Measurements from ENCODE around the gene PCYT1A.
A peak's percentile ranks its signal among the peaks of the same experiment; 100 is the strongest.
"Not testable (repeated sequence)": the region's sequence is repeated elsewhere in the genome, so short reads cannot be mapped to it uniquely, and the experiment has no call there.

The PCYT1A gene

DNA sequence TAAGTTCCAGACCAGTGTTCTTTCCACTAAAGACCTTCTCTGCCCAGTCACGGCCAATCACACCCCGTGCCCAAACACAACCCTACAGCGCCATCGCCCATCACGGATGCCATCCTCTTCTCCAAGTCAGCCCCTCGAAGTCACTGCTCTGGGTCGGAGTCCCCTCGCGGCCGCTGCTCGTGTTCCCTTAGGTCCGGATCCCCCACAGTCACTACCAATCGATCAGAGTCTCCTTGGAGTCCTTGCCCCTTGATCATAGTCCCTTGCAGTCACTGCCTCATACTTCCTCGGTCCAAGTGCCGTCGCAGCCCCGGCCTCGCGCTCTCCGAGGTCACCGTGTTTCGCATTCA, 461 bp downstream of the PCYT1A start:
- peak; percentile 26 for DNase-seq (ENCODE audit: low spot score)

GRCh38 chr3:196284396-196284795, 3.1 kb downstream of the PCYT1A start:
- no peak for DNase-seq (ENCODE audit: low spot score)

DNA sequence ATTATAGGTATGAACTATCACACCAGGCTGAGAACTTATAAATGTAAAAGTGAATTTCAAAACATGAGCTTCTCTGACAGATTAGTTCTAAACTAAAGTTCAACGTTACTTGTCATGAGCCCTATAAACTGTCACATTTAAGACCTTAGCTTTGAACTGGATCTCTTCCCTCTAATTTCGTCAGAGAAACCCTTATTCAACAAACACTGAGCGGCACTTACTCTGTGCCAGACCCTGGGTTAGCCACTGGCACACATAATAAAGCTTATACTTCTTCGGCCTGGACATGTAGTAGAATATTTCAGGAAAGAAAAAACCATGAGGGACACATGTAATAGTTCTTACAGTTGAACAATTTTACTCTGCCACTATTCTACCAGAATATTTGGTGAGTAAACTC, 5.6 kb downstream of the PCYT1A start:
- DNase-seq (ENCODE audit: low spot score), result no peak

- no peak for DNase-seq (ENCODE audit: low spot score)
Measured at GRCh38 chr3:196280689-196281440, 6.7 kb downstream of the PCYT1A start.

DNA sequence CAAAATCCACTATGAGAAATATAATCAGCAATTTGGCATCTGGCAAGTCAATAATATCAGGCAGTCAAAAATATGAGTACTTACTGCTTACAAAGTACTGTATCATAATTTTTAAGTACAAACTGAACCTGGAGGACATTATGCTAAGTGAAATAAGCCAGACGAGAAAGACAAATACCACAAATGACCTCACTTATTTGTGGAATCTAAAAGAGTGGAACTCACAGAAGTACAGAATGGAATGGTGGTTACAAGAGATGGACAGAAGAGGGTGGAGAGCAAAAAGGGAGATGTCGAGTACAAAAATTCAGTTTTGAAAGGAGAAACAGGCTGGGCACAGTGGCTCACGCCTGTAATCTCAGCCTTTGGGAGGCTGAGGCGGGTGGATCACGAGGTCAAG, 12.4 kb downstream of the PCYT1A start:
- DNase-seq (ENCODE audit: low spot score), result no peak

- no peak for DNase-seq (ENCODE audit: low spot score)
Measured at GRCh38 chr3:196274585-196274984, 12.9 kb downstream of the PCYT1A start.

GRCh38 chr3:196273655-196274054, 13.9 kb downstream of the PCYT1A start:
- DNase-seq (ENCODE audit: low spot score), result no peak

GRCh38 chr3:196272826-196273225, 14.7 kb downstream of the PCYT1A start:
- no peak for DNase-seq (ENCODE audit: low spot score)

DNA sequence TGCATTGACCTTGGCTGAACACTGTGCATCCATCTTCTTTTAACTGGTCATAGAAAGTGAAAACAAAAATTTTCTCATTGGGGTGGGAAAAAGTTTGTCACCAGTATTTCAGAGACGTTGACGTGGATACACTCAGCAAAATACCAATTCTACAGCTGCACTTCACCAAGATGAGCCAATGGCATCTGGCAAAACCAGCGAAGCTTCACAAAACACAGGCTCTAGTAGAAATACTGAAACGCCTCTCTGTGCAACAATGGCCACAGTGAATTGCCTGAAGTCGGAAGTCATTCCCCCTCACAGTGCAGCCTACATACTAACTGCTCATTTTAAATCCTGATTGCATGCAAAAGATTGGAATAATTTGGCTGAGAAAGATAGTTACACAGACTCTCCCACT, 17.0 kb downstream of the PCYT1A start:
- DNase-seq (ENCODE audit: low spot score), result no peak

GRCh38 chr3:196268284-196269163, 19.0 kb downstream of the PCYT1A start:
- peak; percentile 56 for DNase-seq (ENCODE audit: low spot score)

DNA sequence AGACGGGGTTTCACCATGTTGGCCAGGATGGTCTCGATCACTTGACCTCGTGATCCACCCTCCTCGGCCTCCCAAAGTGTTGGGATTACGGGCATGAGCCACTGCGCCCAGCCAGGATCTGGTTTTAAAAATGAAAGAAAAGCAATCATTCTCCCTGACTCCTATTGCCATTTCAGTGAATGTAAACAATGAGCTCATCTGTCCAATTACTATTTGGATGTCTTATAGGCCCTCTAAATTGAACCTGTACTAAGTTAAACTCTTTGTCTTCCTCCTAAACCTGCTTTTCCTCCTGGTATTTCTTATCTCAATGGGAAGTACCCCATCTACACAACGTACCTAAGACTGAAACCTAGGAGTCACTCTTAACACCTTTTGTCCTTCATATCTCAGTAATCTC, 23.7 kb downstream of the PCYT1A start:
- no peak for DNase-seq (ENCODE audit: low spot score)

GRCh38 chr3:196260784-196261183, 26.7 kb downstream of the PCYT1A start:
- DNase-seq (ENCODE audit: low spot score), result no peak

DNA sequence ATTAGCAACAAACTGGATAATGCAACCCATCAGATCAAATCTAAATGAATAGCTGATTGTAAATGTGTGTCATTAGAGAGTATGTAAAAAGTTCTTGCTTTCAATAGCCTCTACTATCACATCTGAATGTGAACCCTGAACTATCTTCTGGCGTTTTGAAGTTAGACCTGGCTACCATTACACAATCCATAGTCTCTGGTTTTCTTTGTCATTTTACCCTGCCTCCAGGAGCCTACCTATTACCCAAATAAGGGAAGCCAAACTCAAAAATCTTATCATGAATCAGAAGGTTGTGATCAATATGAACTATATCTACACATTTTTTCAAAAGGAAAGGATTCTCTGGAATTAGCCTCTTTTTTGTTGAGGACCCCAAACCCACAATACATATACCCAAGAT, 31.8 kb downstream of the PCYT1A start:
- no peak for DNase-seq (ENCODE audit: low spot score)

DNA sequence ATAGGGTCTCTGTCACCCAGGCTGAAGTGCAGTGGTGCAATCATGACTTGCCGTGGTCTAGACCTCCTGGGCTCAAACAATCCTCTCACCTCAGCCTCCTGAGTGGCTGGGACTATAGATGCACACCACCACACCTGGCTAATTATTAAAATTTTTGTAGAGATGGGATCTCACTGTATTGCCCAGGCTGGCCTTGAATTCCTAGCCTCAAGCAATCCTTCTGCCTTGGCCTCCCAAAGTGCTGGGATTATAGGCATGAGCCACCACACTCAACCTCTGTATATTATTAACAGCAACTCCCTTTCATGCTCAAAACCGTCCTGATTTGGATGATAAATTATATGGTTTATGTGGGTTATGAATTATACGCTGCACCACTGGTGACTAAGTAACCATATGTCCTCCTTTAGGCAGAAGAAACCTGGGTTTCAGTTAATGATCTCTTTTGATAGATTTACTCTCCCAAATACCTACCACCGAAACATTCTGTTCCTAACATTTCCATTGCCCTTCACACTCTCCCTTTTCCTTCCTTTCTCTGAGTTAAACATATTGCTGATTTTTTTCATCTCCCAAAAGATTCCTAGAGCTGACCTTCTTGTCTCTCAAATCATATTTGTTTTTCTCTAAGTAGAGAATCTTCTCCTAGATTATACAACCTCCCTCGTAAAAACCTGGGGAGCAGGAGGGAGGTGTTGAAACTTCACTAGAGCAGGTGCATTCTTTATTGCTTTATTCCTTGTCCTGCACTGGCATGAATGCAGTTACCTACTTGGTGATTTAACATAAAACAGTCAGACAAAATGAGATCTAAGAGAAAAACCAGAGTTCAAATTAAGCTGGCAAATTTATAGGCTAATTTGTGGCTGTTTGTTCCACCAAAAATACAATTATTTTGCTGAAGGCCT, 32.9 kb downstream of the PCYT1A start:
- no peak for DNase-seq (ENCODE audit: low spot score)

DNA sequence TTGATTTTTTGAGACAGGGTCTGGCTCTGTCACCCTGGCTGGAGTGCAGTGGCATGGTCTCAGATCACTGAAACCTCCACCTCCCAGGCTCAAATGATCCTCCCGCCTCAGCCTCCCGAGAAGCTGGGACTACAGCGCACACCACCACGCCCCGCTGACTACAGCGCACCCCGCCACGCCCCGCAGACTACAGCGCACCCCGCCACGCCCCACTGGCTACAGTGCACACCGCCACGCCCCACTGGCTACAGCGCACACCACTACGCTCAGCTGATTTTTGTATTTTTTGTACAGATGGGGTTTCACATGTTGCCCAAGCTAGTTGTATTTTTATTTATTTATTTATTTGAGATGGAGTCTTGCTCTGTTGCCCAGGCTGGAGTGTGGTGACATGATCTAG, 35.6 kb downstream of the PCYT1A start:
- no peak for DNase-seq (ENCODE audit: low spot score)

- DNase-seq (ENCODE audit: low spot score), result peak; percentile 17
Measured at GRCh38 chr3:196246612-196247308, 40.8 kb downstream of the PCYT1A start.

DNA sequence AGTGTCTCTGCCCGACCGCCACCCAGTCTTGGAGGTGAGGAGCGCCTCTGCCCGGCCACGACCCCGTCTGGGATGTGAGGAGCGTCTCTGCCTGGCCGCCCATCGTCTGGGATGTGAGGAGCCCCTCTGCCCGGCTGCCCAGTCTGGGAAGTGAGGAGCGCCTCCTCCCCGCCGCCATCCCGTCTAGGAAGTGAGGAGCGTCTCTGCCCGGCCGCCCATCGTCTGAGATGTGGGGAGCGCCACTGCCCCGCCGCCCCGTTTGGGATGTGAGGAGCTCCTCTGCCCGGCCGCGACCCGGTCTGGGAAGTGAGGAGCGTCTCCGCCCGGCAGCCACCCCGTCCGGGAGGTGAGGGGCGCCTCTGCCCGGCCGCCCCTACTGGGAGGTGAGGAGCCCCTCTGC, 43.4 kb downstream of the PCYT1A start:
- DNase-seq (ENCODE audit: low spot score), result not testable (repeated sequence)

DNA sequence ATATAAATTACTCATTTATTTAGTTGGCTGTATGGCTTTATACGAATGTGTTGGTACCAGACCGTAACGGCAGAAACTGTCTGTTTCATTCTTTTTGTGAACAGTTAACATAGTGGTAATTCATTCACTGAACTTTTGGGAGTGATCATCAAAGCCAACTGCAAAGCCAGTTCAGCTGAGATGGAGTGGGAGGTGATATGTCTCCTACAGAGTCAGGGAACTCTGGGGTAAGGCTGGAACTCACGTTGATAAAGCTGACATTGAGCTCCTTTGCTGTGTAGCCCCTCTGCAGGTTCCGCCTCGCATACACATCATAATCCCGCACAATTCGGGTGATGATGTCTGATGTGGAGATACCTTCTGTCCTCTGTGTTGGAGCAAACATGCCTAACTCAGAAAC, 45.8 kb downstream of the PCYT1A start:
- no peak for DNase-seq (ENCODE audit: low spot score)

DNA sequence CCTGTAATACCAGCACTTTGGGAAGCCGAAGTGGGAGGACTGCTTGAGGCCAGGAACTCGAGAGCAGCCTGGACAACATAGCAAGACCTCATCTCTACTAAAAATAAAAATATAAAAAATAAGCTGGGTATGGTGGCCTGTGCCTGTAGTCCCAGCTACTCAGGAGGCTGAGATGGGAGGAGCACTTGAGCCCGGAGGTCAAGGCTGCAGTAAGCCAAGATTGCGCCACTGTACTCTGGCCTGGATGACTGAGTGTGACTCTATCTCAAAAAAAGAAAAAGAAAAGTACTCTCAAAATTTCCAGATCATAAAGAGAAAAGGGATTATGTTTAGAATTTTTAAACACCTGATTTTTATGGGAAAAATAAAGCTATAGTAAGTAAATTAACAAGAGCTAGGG, 47.1 kb downstream of the PCYT1A start:
- no peak for DNase-seq (ENCODE audit: low spot score)

DNA sequence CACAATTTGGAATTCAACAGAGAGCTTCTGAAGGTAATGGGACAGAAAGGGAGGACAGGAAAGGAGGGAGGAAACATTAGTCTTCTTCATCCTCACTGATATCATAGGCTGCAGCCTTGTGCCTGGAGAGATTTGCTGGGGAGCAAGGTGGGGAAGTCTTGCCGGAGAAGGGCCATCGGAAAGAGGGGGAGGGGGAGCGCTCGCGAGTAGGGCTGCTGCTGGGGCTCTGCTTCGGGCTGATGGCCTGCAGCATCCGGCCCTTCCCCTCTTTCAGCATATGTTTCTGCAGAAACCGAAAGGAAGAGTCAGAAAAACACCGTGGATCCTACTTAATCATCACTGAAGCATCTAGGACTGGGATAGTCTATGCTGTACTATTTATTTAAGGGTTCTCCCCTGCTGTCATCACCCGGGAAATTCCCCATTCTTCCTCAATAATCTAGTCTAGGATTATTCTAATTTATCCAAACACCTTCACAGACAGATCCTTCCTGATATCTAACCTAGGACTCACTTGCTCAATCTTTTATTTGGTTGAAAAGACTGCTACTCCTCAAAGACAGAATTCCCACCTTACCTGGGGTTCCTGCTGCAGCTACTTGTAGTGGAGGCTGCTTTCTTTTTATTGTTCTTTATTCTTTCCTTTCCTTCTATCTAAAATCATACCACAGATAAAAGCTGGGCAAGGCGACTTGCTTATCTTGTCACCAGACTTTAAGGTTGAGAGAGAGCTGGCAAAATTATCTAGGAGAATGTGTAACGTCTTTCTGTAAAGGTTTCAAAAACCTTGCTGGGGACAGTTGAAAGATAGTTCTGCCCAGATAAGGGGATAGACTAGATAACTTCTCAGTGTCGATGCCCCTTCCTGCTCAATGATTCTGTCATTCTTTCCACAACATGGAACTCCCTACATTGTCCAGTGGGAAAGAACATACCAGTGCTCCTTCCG, 48.6 kb downstream of the PCYT1A start:
- DNase-seq (ENCODE audit: low spot score), result no peak

DNA sequence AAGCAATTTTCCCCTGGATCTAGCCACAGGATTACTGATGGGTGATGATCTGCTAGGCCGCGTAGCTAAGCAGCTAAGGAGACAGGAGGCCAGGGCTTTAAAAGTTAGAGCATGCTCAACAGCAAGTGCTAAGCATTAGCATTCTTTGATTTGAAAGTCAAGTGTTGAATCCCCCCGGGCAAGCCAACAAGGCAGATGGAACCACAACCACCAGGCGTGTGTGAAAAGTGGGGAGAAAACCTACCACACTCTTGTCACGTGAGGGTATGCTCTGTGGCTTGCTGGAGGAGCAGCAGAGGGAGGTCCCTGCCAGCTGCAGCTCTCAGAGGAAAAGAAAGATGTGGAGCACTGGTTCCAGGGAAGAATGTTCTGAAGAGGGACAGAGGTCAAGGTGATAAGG, 50.3 kb downstream of the PCYT1A start:
- DNase-seq (ENCODE audit: low spot score), result no peak
